Ectodermal cell (in vitro differentiated cells): ENCODE data around the gene CTNS.

Experiments used
- H3K27ac ChIP-seq: 2 replicates; pipeline ENCODE4 v1.7.0; 2013; ENCODE audit warnings: mild to moderate bottlenecking, low read depth, low read length; ENCODE audit not compliant: insufficient read depth, poor library complexity, severe bottlenecking
- H3K27me3 ChIP-seq: 2 replicates; pipeline ENCODE4 v1.7.0; 2013; ENCODE audit warnings: mild to moderate bottlenecking, low read length; ENCODE audit not compliant: insufficient read depth, control insufficient read depth, poor library complexity, severe bottlenecking
- H3K36me3 ChIP-seq: one replicate; pipeline ENCODE4 v1.7.0; 2013; ENCODE audit warnings: low read length; ENCODE audit not compliant: control insufficient read depth, insufficient read depth
- H3K4me1 ChIP-seq: one replicate; pipeline ENCODE4 v1.7.0; 2013; ENCODE audit warnings: low read length; ENCODE audit not compliant: control insufficient read depth, insufficient read depth
- H3K4me3 ChIP-seq: 2 replicates; pipeline ENCODE4 v1.7.0; 2013; ENCODE audit warnings: low read depth, low read length, control low read depth; ENCODE audit not compliant: insufficient read depth
- H3K9me3 ChIP-seq: 2 replicates; pipeline ENCODE4 v1.7.0; 2013; ENCODE audit warnings: mild to moderate bottlenecking, low read length, moderate library complexity; ENCODE audit not compliant: control insufficient read depth
- WGBS, 2 experiments: methylation state at CpG; one replicate each; pipeline ENCODE4 v1.1.7; 2013; ENCODE audit warnings: missing lambda C conversion rate in 2 of 2; 5-methylcytosine and 5-hydroxymethylcytosine counted together

The CTNS gene

DNA sequence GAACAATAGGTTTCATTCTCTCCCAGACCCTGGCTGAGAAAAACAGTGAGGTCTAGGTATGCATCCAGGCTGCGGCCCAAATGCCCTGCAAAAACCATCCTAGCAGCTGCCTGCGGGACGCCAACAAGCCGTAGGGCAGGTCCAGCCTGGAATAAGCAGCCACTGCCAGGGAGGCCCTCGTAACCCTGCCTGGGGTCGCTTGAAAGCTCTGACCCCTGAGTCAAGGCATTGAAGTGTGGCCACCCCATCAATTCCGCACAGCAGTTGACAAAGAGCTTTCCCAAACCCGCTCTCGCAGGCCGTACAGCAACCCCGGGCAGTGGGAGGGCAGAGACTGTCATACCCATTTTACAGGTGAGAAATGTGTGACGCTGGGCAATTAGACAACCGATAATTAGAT is 38.5 kb upstream of the CTNS start:
- Histone ChIP-seq H3K36me3 (no peaks in the 10 kb centered on the region), H3K27me3 (no peaks in the 10 kb centered on the region), H3K9me3 (no peaks in the 10 kb centered on the region), H3K4me3 (no peak overlapping the region), H3K27ac (no peak overlapping the region), H3K4me1 (no peaks in the 10 kb centered on the region)
- WGBS, 2 experiments, result 82 to 84% methylated on average over 13 of the region's 13 CpGs

- WGBS, 2 experiments, result 86 to 88% methylated on average over 15 of the region's 15 CpGs
- Histone ChIP-seq H3K27me3 (no peaks in the 10 kb centered on the region), H3K27ac (no peak overlapping the region), H3K4me3 (no peak overlapping the region), H3K4me1 (no peaks in the 10 kb centered on the region), H3K36me3 (no peaks in the 10 kb centered on the region), H3K9me3 (no peaks in the 10 kb centered on the region)
These were observed 35.9 kb upstream of the CTNS start for GRCh38 chr17:3600529-3601205.

DNA sequence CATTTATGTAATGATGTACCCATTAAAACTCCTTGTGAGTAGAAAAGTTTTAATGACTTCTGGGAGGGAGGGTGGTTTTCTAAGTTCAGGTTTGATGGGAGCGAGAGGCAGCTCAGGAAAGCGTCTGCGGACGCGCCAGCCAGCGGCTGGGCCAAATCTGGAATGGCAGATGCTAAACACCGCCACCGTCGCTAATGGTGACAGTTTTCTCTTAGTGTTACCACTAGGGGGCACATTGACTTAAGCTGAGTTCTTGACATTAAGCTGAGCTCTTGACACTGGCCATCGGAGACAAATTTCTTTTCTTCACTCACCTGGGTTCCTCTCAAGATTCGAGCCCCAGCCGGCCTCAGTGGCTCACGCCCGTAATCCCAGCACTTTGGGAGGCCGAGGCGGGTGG is 34.1 kb upstream of the CTNS start:
- 77 to 79% methylated on average over 16 of the region's 16 CpGs for WGBS, 2 experiments
- Histone ChIP-seq H3K36me3 (peaks cover 13% of the 10 kb centered on the region), H3K4me3 (no peak overlapping the region), H3K27me3 (no peaks in the 10 kb centered on the region), H3K4me1 (no peaks in the 10 kb centered on the region), H3K9me3 (no peaks in the 10 kb centered on the region), H3K27ac (no peak overlapping the region)

- H3K27me3 ChIP-seq, result no peaks in the 10 kb centered on the region
- peaks cover 16% of the 10 kb centered on the region for H3K36me3 ChIP-seq
- no peaks in the 10 kb centered on the region for H3K4me1 ChIP-seq
- H3K4me3 ChIP-seq, result no peak overlapping the region
- H3K9me3 ChIP-seq, result no peaks in the 10 kb centered on the region
- WGBS, 2 experiments, result 95 to 96% methylated on average over 17 of the region's 17 CpGs
- H3K27ac ChIP-seq, result no peak overlapping the region
These were observed 33.3 kb upstream of the CTNS start for GRCh38 chr17:3603119-3603869.

DNA sequence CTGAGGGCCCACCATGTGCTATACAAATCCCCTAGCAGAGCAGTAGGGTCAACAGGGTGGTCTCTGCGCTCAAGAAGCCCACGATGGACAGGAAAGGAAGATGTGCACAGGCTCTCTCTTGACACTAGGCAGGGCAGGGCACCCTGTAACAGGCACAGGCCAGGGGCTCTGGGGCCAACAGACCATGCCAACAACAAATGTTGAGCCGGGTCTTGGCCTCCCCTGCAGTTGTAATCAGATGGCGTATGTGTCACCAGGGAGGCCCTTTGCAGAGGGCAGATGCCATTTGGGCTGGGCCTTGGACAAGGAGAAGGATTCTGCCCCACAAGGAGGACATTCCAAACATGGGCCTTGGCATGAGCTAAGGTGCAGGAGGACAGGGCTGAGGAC is 32.7 kb upstream of the CTNS start:
- H3K27ac ChIP-seq, result no peak overlapping the region
- no peak overlapping the region for H3K4me3 ChIP-seq
- no peaks in the 10 kb centered on the region for H3K9me3 ChIP-seq
- H3K4me1 ChIP-seq, result no peaks in the 10 kb centered on the region
- H3K36me3 ChIP-seq, result peaks cover 16% of the 10 kb centered on the region
- WGBS, 2 experiments, result 92 to 96% methylated on average over 4 of the region's 4 CpGs
- no peaks in the 10 kb centered on the region for H3K27me3 ChIP-seq

GRCh38 chr17:3609689-3610088 is 26.9 kb upstream of the CTNS start:
- WGBS, 2 experiments, result 92 to 93% methylated on average over 10 of the region's 10 CpGs
- Histone ChIP-seq H3K27me3 (no peaks in the 10 kb centered on the region), H3K27ac (no peak overlapping the region), H3K9me3 (no peaks in the 10 kb centered on the region), H3K36me3 (peaks cover 43% of the 10 kb centered on the region), H3K4me1 (no peaks in the 10 kb centered on the region), H3K4me3 (no peak overlapping the region)

GRCh38 chr17:3610523-3610922 is 26.0 kb upstream of the CTNS start:
- Histone ChIP-seq H3K4me3 (no peak overlapping the region), H3K36me3 (peaks cover 51% of the 10 kb centered on the region), H3K27me3 (no peaks in the 10 kb centered on the region), H3K27ac (no peak overlapping the region), H3K9me3 (no peaks in the 10 kb centered on the region), H3K4me1 (no peaks in the 10 kb centered on the region)
- 94 to 95% methylated on average over 14 of the region's 14 CpGs for WGBS, 2 experiments

DNA sequence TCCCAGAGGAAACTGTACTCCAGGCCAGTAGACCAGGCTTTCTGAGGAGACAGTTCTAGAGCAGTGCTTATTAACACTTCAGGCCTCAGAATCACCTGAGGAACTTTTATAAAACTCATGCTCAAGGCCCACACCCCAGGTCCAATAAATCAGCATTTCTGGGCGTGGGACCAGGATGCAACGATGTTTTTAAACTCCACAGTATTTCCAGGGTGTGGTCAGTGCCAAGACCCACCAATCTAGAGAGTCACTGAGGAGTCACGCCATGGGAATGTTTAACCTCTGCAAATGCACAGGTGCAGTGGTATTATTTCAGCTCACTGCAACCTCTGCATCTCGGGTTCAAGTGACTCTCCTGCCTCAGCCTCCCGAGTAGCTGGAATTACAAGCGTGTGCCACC is 23.4 kb upstream of the CTNS start:
- Histone ChIP-seq H3K27me3 (no peaks in the 10 kb centered on the region), H3K4me3 (no peak overlapping the region), H3K27ac (no peak overlapping the region), H3K9me3 (no peaks in the 10 kb centered on the region), H3K4me1 (no peaks in the 10 kb centered on the region), H3K36me3 (peaks cover 50% of the 10 kb centered on the region)
- WGBS, 2 experiments, result 92 to 94% methylated on average over 6 of the region's 6 CpGs

- Histone ChIP-seq H3K9me3 (no peaks in the 10 kb centered on the region), H3K4me3 (no peak overlapping the region), H3K36me3 (peaks cover 54% of the 10 kb centered on the region), H3K27ac (no peak overlapping the region), H3K27me3 (no peaks in the 10 kb centered on the region), H3K4me1 (no peaks in the 10 kb centered on the region)
- 96 to 97% methylated on average over 18 of the region's 18 CpGs for WGBS, 2 experiments
These were observed 21.2 kb upstream of the CTNS start for GRCh38 chr17:3615160-3615870.

DNA sequence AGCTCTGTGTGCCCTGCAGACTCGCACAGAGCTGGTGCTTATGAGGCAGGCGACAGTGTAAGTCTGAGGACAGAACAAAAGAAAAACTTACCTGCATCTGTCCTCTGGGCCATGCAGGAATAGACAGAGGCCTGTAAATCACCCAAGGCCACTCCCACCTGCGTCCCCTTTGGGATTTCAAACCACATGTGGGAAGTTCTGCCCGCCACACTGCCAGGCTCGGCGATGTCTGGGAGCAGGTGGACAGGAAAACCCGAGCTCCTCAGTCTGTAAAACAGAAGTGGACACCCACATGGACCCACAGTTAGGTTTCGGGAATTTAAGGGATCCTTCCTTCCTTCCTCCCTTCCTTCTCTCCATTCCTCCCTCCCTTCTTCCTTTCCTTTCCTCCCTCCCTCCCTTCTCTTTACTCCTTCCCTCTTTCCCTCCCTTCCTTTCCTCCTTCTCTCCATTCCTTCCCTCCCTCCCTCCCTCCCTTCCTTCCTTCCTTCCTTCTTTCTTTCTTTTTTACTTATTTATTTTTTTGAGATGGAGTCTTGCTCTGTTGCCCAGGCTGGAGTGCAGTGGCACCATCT is 15.3 kb upstream of the CTNS start:
- Histone ChIP-seq H3K36me3 (peaks cover 50% of the 10 kb centered on the region), H3K27ac (no peak overlapping the region), H3K9me3 (no peaks in the 10 kb centered on the region), H3K4me1 (no peaks in the 10 kb centered on the region), H3K27me3 (no peaks in the 10 kb centered on the region), H3K4me3 (no peak overlapping the region)
- WGBS, 2 experiments, result 93 to 95% methylated on average over 8 of the region's 8 CpGs
